ENCODE measurements around the gene CXXC4. TPM values are rescaled to one million over a fixed set of nuclear protein-coding genes. Genes with fewer than 3 reads are reported as not detected.
A peak's percentile ranks its signal among the peaks of the same experiment; 100 is the strongest.

The CXXC4 gene
- total RNA-seq, 1 experiment from 2014 or later: 4.2 TPM

GRCh38 chr4:104457308-104457981 is 37.2 kb downstream of the CXXC4 start:
- Mint-ChIP-seq H3K9me3 (no peaks in the 10 kb centered on the region), H3K4me1 (no peaks in the 10 kb centered on the region), H3K27me3 (ENCODE audit: low read depth) (no peaks in the 10 kb centered on the region), H3K4me3 (no peak overlapping the region), H3K27ac (no peak overlapping the region; a peak in 1 of 7 replicates), H3K36me3 (ENCODE audit: insufficient read depth in 1 of 3, low read depth in 3 of 3) (no peaks in the 10 kb centered on the region)
- Histone ChIP-seq H2AFZ (ENCODE audit: low read length) (no peak overlapping the region), H4K5ac (ENCODE audit: insufficient read length, low read depth, low read length) (no peak overlapping the region), H3K9me3 (ENCODE audit: control insufficient read depth, low read depth, low read length) (no peaks in the 10 kb centered on the region), H2BK12ac (ENCODE audit: insufficient read length, low read depth, low read length) (peak overlapping the region; percentile 73), H3K27me3 (ENCODE audit: insufficient read depth, low read length) (no peaks in the 10 kb centered on the region), H3K4ac (ENCODE audit: low read depth, low read length) (no peak overlapping the region), H3K14ac (ENCODE audit: insufficient read depth, low read length) (no peak overlapping the region; the same call in 1 of the 2 replicates), H3K4me2 (ENCODE audit: insufficient read depth, insufficient read length, low read length) (no peak overlapping the region), H3T11ph (ENCODE audit: low read length) (no peak overlapping the region), H4K91ac (ENCODE audit: insufficient read length, low read depth, low read length) (no peak overlapping the region), H2BK5ac (ENCODE audit: insufficient read length, low read length) (no peak overlapping the region), H2BK15ac (ENCODE audit: low read depth, low read length) (no peak overlapping the region), H3K18ac (ENCODE audit: insufficient read length, low read depth, low read length) (no peak overlapping the region), H4K8ac (replicated peaks; ENCODE audit: insufficient read length, low read depth, low read length) (no peak overlapping the region), H3K9ac (ENCODE audit: extremely low read depth, insufficient read length, low read length) (no peak overlapping the region), H3K79me2 (ENCODE audit: insufficient read depth, low read length) (no peaks in the 10 kb centered on the region), H3K23me2 (ENCODE audit: insufficient read length, low read depth, low read length, poor library complexity, severe bottlenecking) (no peaks in the 10 kb centered on the region), H3K56ac (ENCODE audit: insufficient read length, low read depth, low read length) (no peak overlapping the region), H3K27ac (ENCODE audit: insufficient read length, low read depth, low read length) (no peak overlapping the region), H3K4me1 (ENCODE audit: insufficient read depth, low read length) (no peaks in the 10 kb centered on the region), H2BK120ac (ENCODE audit: low read depth, low read length, poor library complexity, severe bottlenecking) (no peak overlapping the region), H2AK5ac (ENCODE audit: insufficient read length, low read length) (no peak overlapping the region), H3K79me1 (ENCODE audit: insufficient read depth, low read depth, low read length, poor library complexity, severe bottlenecking) (no peaks in the 10 kb centered on the region), H4K20me1 (ENCODE audit: control insufficient read depth, insufficient read depth, insufficient read length) (no peaks in the 10 kb centered on the region), H2BK20ac (ENCODE audit: low read depth, low read length, poor library complexity, severe bottlenecking) (no peak overlapping the region), H3K23ac (ENCODE audit: insufficient read length, low read depth, low read length) (peak overlapping the region; percentile 49)
- DNase-seq: no peak
- TF ChIP-seq, protein P1, sequence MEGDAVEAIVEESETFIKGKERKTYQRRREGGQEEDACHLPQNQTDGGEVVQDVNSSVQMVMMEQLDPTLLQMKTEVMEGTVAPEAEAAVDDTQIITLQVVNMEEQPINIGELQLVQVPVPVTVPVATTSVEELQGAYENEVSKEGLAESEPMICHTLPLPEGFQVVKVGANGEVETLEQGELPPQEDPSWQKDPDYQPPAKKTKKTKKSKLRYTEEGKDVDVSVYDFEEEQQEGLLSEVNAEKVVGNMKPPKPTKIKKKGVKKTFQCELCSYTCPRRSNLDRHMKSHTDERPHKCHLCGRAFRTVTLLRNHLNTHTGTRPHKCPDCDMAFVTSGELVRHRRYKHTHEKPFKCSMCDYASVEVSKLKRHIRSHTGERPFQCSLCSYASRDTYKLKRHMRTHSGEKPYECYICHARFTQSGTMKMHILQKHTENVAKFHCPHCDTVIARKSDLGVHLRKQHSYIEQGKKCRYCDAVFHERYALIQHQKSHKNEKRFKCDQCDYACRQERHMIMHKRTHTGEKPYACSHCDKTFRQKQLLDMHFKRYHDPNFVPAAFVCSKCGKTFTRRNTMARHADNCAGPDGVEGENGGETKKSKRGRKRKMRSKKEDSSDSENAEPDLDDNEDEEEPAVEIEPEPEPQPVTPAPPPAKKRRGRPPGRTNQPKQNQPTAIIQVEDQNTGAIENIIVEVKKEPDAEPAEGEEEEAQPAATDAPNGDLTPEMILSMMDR (conservative IDR thresholded peaks at IDR 0.05): no peak
- WGBS (ENCODE audit: extremely low coverage, insufficient read length, low lambda C conversion rate): no CpG with 5 or more reads among the region's 2 CpGs
